Measurements from ENCODE around the gene RUNX1.

DNA sequence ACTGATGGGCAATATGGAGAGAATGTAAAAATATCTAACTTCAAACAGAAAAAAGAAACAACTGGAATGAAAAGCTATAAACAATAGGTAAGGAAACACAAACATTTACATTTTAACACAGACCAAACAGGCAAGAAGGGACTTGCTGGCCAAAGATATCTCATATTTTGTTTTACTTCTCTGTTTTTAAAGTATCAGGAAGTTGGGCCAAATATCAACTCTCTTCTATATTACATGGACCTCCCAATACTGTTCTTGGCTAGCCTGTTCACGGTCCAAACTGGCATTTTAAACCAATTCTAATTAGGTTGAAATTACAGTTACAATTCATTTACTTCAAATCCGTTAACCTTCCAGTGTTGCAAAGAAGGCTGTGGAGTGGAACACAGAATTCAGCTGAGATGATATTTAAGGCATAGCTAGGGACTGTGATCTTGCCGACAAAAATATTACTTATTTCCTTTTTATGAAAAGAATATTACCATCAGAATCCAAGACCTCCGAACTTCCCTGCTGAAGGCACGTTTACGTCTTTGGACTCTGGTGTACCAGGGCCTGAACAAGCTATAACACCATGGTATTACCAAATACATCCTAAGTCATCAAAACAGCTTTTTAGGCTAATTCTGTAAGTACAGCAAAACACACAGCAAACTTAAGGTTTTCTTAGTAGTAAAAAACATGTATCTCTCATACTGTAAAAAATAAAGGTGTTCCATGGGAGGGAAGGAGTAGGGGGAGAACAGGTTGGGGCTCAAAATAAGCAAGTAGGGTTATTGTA, 165.4 kb downstream of the RUNX1 start:
- TF ChIP-seq, protein P1, sequence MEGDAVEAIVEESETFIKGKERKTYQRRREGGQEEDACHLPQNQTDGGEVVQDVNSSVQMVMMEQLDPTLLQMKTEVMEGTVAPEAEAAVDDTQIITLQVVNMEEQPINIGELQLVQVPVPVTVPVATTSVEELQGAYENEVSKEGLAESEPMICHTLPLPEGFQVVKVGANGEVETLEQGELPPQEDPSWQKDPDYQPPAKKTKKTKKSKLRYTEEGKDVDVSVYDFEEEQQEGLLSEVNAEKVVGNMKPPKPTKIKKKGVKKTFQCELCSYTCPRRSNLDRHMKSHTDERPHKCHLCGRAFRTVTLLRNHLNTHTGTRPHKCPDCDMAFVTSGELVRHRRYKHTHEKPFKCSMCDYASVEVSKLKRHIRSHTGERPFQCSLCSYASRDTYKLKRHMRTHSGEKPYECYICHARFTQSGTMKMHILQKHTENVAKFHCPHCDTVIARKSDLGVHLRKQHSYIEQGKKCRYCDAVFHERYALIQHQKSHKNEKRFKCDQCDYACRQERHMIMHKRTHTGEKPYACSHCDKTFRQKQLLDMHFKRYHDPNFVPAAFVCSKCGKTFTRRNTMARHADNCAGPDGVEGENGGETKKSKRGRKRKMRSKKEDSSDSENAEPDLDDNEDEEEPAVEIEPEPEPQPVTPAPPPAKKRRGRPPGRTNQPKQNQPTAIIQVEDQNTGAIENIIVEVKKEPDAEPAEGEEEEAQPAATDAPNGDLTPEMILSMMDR (IDR thresholded peaks at IDR 0.05 in 2 of 3, conservative IDR thresholded peaks at IDR 0.05 in 1 of 3; ENCODE audit: control insufficient read depth in 2 of 3, extremely low read depth in 1 of 3, insufficient read depth in 1 of 3, low read depth in 3 of 3, low read length in 3 of 3), result no peak
- TF ChIP-seq MXI1 (IDR thresholded peaks at IDR 0.05; ENCODE audit: low read depth, low read length) (no peak), KLF5 (IDR thresholded peaks at IDR 0.05; ENCODE audit: partially characterized antibody) (no peak), SREBF1 (IDR thresholded peaks at IDR 0.05; ENCODE audit: low read length) (no peak), EP300 (IDR thresholded peaks at IDR 0.05; ENCODE audit: borderline replicate concordance in 1 of 2, control insufficient read depth in 1 of 2, low read depth in 2 of 2, low read length in 2 of 2) (no peak), GATAD2B (conservative IDR thresholded peaks at IDR 0.05; ENCODE audit: low read depth) (no peak), RUNX3 (IDR thresholded peaks at IDR 0.05; ENCODE audit: low read length) (no peak), TARDBP (IDR thresholded peaks at IDR 0.05; ENCODE audit: borderline replicate concordance) (no peak), NR2C1 (IDR thresholded peaks at IDR 0.05) (no peak)

Data from GM12878 (cell line).